Ovary (tissue), 3 donors: ENCODE data around the gene LGI4.

Experiments used
- CTCF ChIP-seq, 3 donors: fragments of 450-650 bp in 2 of 3; fragments of 200-600 bp in 1 of 3; IDR thresholded peaks; one replicate each; pipeline versions ENCODE4 v1.5.1 to v1.8.0; 2016 to 2022; ENCODE audit warnings: antibody characterized with exemption in 3 of 3, mild to moderate bottlenecking in 1 of 3
- EP300 ChIP-seq: sonication (generic); formaldehyde crosslinking; IDR thresholded peaks from one replicate; pipeline ENCODE4 v1.6.1; 2017; ENCODE audit warnings: antibody characterized with exemption
- POLR2A ChIP-seq: fragments of 450-650 bp; IDR thresholded peaks from one replicate; pipeline ENCODE4 v1.6.1; 2017; ENCODE audit warnings: antibody characterized with exemption, mild to moderate bottlenecking, moderate library complexity
- donor health status: DM: no; HTN: no; CAD: no.

- TF ChIP-seq POLR2A (no peak), CTCF (IDR thresholded peaks at IDR 0.05) (no peak), EP300 (no peak)
These were observed 26.0 kb upstream of the LGI4 start for GRCh38 chr19:35160629-35161433.
